ENCODE results near the gene BBC3.
"Not testable (repeated sequence)": the region's sequence is repeated elsewhere in the genome, so short reads cannot be mapped to it uniquely, and the experiment has no call there.

BBC3 gene

GRCh38 chr19:47230921-47231214 is at the start of gene BBC3:
TSS of gene BBC3 (minus strand) at chr19:47231199. CDS start at chr19:47228431, 2,768 bp downstream.
- no peak for DNase-seq

- peak; percentile 64 for DNase-seq
Observed at GRCh38 chr19:47280183-47280797, 49.3 kb upstream of the BBC3 start.

DNA sequence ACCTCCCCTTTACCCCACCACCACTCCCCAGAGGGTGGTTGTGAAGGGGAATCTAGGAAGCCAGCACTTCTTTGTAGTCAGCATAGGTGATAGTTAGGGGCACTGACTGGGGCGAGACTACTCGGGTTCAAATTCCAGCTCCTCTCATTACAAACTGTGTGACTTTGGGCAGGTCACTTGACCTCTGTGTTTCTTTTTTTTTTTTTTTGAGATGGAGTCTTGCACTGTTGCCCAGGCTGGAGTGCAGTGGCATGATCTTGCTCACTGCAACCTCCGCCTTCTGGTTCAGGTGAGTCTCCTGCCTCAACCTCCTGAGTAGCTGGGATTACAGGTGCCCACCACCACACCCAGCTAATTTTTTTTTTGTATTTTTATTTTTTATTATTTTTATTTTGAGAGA is 45.5 kb upstream of the BBC3 start:
- DNase-seq: not testable (repeated sequence)

GRCh38 chr19:47275791-47276461 is 44.9 kb upstream of the BBC3 start:
- DNase-seq: no peak

GRCh38 chr19:47274891-47275761 is 44.1 kb upstream of the BBC3 start:
- DNase-seq: no peak

- DNase-seq: peak; percentile 100
Observed at GRCh38 chr19:47274071-47274890, 43.3 kb upstream of the BBC3 start, which contains the start of gene INAFM1. TSS of gene INAFM1 (plus strand) at chr19:47274885. CDS start at chr19:47274920, 35 bp downstream.

DNA sequence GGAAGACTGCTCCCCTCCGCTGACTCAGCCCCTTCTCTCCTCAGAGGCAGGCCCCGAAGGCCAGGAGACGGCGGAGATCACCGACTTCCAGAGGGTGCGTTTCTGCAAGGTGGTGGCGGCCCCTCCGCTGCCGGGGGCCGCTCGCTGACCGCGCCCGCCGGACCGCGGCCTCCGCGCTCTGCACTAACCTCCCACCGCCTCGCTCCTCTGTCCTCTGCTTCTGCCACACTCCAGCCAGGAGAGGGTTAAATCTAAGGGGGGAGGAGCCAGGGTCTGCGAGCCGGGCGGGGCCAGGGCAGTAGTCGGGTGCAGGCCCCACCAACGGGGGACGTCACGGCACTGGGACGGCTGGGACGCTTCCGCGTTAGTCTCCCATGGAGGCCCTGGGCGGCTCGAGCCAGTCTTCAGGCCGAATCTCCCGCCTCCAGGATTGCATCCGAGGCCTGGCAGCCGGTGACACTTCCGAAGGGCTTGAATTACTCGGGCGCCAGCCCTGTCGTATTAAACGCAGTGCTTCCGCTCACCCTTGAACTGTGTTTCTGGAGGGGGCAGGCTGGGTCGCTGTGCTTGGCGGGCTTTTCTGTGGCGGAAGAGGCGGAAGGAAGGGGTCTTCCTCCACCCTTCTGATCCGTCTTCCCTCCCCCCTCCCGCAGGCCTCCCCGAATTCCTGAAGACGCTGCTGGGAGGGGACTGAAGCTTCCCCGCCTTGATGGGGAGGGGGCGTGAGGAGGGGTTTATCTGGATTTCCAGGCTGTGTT is 42.5 kb upstream of the BBC3 start:
- peak; percentile 88 for DNase-seq

DNA sequence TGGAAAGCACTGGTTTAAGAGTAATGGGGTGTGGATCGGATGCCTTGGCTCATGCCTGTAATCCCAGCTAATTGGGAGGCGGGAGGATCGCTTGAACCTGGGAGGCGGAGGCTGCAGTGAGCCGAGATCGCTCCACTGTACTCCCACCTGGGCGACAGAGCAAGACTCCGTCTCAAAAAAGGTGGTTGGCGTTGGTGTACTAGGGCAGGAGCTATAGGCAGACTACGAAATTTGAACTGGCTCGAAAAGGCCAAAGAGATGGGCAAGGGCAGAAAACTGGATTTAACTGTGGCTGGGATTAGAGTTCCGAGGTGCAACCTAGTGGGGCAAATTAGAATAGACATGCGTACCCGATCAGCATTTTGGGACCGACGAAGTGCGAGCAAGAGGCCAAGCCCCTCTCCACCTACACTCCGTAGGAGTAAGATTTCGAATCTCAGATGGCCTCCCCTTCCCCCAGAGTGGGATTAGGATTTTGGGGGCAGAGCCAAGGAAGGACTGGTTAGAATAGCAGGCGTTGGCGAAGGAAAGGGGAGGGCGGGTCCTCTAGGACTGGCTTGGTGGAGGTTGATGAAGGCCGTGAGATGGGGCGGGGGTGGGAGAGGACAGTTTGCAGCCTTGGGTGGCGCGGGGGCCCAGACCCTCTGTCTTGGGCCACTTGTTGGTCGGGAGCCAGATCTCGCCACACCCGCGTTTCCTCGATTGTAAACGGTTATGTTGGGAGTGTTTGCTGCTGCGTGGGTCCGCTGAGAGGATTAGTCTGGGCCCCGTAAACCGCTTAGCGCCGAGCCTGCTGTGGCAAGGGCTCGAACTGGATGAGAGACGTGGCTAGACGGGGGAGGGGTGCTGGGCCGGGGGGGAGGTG is 41.7 kb upstream of the BBC3 start:
- DNase-seq: peak; percentile 65

GRCh38 chr19:47271949-47272348 is 41.0 kb upstream of the BBC3 start:
- DNase-seq: no peak

DNA sequence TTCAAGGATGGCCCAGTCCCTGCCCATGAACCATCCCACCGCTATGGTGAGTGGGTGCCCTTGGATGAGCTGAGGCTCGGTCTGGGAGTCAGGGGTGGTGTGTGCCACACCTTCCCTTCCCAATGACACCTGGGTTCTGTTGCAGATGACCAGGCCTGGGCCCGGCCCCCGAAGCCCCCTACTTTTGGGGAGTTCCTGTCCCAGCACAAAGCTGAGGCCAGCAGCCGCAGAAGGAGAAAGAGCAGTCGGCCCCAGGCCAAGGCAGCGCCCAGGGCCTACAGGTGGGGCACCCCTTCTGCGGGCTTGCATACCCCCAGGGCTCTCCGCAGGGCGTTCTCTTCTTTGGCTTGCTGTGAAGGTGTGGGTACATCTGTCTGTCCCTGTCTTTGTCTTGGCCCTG is 39.4 kb upstream of the BBC3 start:
- no peak for DNase-seq

DNA sequence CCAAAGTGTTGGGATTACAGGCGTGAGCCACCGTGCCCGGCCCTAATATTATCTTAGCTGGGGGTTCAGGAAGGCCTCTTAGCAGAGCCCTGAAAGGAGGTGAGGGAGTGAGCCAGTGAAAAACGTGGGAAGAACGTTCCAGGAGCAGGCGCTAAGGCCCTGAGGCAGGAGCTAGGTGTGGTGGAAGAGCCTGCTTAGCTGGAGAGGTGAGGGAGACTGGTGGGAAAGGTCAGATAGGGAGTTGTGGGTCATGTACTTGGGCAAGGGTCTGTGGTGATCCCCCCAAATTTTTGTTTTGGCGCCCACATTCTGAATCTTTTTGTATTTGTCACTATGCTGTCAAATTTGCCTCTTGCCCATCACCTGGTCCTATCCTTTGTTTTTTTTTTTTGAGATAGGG is 38.6 kb upstream of the BBC3 start:
- DNase-seq: no peak

GRCh38 chr19:47268028-47268427 is 37.0 kb upstream of the BBC3 start:
- DNase-seq: no peak

DNA sequence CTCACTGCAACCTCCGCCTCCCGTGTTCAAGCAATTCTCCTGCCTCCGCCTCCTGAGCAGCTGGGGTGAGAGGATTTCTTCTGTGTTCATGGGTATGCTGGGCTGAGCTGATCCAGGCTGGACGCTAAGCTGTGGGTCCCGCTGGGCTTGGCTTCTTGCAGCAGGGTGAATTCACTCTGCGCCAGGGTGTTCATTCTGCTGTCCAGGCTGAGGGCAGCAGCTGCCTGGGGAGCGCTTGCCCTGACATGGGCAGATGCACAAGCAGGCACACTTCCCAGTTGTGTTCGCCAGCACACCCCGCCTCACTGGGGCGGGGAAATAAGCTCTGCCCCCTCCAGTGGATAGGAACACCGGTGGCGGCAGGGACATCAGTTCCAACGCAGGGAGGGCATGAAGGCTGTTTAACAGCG is 36.4 kb upstream of the BBC3 start:
- no peak for DNase-seq

GRCh38 chr19:47266401-47266941 is 35.5 kb upstream of the BBC3 start:
- no peak for DNase-seq

DNA sequence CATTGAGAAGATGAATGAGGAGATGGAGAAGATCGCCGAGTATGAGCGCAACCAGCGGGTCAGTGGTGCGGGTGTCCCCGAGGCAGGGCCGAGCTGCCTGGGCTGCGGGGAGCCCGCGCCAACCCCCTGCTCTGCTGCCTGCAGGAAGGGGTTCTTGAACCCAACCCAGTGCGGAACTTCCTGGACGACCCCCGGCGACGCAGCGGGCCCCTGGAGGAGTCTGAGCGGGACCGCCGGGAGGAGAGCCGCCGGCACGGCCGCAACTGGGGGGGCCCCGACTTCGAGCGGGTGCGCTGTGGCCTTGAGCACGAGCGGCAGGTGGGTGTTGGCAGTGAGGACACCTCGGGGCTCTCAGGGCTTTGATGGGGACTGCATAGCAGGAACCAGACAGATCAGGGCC is 33.6 kb upstream of the BBC3 start:
- DNase-seq: no peak

GRCh38 chr19:47261946-47262793 is 31.2 kb upstream of the BBC3 start:
- not testable (repeated sequence) for DNase-seq

GRCh38 chr19:47260476-47260875 is 29.5 kb upstream of the BBC3 start:
- no peak for DNase-seq

DNA sequence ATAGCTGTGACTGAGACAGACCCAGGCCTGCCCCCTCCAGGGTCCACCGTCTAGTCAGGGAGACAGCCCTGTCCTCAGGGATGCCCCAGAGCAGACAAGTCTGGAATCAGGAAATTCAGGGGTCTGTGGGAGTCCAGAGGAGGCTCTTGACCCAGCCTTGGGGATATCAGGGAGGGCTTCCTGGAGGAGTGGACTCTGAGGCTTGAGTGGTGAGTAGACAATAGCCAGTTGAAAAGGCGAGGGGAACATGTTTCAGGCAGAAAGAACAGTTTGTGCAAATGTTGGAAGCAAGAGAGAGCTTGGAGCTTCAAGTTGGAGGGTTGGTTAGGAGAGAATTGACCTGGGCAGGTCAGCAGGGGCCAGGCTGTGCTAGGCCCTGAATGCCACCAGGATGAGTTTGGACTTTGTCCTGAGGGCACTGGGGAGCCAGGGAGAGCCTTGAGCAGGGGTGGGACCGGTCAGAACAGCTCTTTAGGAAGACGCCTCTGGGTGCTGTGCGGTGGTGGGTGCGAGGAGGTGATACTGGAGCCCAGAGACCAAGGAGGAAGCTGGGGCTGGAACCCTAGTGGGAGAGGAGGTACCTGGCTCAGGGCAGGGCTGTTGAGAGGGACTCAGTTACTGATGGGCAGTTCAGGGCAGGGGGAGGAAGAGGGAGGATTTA is 28.0 kb upstream of the BBC3 start:
- DNase-seq: no peak

- no peak for DNase-seq
Observed at GRCh38 chr19:47258434-47258833, 27.4 kb upstream of the BBC3 start.
